Suppressor macrophage (primary cell): Measurements from ENCODE around the gene FKBP6.
"Not testable (repeated sequence)": the region's sequence is repeated elsewhere in the genome, so short reads cannot be mapped to it uniquely, and the experiment has no call there.

ENCODE experiments used
- DNase-seq, 4 experiments: peaks; one replicate each; pipeline ENCODE4 v3.0.0-alpha.2; 2020 to 2022

The FKBP6 gene

DNA sequence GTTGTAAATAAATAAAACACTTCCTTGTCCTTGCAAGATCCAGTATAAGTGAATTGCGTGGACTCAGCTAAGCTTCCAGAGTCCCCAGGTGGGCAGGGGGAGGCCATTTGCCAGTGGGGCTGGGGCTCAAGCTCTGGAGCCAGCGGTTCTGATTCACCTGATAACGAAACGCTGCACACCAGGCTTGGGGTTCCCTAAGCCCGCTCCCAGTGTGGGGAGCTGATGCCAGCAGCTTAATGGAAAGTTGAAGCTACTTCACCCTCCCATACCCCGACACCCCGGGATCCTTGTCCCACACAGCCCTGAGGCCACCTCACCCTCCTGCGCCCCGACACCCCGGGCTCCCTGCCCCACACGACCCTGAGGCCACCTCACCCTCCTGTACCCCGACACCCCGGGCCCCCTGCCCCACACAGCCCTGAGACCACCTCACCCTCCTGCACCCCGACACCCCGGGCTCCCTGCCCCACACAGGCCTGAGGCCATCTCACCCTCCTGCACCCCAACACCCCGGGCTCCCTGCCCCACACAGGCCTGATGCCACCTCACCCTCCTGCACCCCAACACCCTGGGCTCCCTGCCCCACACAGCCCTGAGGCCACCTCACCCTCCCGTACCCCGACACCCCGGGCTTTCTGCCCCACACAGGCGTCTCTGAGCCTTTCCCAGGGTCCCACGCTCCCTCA is 30.8 kb downstream of the FKBP6 start:
- DNase-seq: no peak

DNA sequence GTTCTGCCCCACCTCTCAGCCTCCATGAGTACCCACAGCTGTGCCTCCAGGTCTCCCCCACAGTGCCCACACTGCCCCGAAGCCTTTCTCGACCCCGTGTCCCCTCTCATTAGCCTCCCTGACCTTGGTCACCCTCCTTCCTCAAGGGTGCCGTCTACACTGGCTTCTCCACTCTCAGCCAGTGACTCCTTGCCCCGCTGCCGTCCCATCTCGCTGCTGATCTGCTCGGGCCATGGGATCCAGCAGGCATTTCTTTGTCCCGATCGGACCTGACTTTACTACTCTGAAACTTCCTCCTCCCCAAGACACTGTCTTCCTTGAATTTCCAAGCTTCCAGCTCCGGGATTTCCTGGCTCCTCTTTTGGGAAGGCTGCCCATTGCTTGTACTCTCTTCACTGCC is 31.3 kb downstream of the FKBP6 start:
- DNase-seq: no peak

DNA sequence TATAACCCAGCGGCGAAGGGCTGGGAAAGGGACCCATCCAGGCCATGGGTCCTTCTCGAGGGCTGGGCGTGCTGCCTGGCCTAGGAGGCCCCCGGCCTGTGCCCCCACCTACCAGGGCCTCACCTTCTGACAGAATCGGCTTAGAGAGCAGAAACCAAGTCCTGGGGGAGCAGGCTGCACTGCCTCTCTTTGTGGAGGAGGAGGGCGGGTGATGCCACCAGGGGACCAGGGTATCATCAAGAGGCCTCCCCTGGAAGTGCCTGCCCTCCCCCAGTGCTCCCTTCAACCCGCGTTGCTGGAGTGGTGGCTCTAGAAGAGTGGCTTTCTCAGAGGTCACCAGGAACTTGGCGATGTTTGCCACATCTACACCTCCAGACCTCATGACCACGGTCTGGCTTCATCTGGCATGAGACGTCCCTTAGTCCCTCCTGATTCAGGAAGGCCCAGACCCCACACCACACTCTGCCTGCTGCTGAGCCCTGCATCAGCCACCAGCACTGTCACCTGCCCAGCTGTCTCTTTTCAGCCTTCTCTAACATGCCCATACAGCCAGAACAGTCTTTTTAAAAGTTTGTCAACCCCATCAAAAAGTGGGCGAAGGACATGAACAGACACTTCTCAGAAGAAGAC is 31.9 kb downstream of the FKBP6 start:
- DNase-seq: no peak

DNA sequence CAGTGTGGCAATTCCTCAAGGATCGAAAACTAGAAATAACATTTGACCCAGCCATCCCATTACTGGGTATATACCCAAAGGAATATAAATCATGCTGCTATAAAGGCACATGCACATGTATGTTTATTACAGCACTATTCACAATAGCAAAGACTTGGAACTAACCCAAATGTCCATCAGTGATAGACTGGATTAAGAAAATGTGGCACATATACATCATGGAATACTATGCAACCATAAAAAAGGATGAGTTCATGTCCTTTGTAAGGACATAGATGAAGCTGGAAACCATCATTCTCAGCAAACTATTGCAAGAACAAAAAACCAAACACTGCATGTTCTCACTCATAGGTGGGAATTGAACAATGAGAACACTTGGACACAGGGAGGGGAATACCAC is 32.6 kb downstream of the FKBP6 start:
- not testable (repeated sequence) for DNase-seq

DNA sequence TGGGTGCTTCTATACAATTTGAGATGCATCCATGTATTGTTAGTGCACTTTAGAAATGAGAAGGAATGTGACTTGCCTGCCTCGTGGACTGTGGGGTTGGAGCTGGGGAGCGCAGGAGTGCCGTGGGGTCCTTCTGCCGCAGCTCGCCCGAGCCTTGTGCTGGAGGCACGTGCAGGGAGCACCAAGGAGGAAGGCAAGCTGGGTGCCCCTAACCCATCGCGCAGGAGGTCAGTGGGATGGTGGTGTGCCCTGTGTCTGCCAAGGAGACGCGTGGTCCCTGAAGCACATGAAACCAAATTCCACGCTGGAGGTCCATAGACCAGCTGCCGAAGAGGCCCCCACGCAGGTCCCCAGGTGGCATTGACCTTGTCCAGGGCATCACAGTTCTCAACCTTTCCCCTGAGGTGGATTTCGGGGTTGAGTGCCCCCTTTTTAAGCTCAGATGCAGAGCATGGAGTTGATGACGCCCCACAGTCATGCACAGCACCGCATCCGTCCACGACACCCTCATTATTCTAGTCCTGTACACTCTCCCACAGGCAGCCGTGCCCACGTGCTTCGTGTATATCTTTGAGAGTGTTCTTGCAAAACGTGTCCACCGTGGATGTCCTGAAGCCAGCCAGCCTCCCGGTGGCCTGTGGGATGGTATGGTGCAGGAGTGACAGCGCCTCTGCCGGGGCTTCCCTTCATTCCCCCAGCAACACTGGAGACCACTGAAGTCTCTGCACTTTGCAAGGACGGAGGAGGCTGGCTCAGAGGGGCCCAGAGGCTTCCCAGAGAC is 35.5 kb downstream of the FKBP6 start:
- DNase-seq: no peak

DNA sequence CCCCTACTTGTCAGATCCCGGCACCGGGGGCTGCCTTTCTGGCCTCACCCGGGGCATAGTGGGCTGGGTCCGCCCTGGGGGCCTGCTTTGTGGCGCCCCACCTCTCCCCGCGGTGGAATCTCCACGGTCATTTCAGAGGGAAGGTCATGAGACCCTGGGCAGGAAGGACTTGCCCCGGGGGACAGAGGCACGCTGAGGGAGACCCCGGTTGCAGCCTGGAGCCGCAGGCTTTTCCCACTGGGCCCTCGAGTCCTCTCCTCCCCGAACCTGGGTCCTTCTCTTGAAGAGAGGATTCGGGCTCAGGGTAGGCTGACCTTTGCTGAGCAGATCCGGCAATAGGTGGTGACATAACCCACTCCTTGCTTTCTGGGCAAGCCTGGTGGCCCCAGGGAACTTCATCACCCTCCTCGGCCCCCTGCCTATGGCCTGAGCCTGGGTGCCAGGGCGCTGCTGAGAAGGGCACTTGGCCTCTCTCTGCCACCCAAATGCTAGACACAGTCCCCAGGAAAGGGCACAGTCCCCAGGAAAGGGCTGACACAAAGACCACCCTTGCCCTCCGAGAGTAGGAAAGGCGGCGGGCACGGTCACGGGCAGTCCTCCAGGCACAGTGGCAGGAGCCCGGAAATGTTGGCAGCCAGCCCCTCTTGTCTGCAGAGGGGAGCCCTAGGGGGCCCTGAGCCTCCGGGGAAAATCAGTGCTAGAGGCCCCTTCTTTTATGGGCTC is 36.2 kb downstream of the FKBP6 start:
- no peak for DNase-seq

DNA sequence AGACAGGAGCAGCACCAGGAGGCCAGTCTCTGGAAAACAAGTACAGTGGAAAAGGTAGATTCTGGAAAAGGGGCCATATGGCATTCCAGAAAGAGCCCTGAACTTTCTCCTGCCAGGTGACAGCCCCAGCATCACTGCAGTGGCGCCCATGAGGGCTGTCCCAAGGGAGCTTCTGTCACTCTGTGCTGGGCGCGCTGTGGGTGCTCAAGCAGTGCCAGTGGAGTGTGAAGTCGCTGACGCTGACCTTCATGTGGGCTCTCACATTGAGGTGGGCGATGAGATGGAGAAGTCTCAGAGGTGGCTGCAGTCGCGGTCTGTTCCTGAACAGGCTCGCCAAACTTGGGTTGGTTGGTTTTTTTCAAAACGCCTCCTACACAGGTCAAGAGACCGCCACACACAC is 38.2 kb downstream of the FKBP6 start:
- no peak for DNase-seq

DNA sequence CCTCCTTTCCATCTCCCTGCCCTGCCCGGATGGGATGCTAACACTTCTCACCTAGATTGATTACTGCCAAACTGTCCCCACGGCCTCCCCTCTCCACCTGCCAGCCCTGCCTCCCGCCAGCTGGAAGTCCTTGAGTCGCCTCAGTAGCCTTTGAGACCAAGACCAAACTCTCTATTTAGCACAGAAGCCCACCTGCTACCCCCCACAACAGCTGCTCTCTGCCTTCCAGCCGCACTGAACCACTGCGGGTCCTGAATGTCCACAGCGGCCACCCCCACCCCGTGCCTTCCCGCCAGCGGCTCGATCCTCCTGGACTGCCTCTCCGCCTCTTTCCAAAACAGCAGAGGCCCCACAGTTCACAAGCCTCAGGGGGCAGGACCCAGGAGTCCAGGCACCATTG is 39.0 kb downstream of the FKBP6 start:
- DNase-seq: no peak

DNA sequence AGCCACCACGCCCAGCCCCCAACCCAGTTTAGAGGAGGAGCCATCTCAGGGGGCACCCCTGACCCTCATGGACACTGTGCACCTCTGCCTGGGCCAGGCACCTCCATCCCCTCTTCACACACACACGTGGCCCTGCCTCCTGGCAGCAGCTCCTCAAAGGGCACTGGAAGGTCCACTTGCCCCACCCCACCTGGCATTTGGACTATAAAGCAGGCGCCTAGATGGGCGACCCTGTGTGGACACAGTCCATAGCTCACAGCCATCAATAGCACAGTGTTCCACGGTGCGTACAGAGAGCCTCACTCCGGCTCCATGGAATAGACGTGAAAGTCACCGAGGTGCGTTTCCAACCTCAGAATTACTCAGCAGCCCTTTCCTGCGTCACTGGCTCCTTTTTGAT is 41.0 kb downstream of the FKBP6 start:
- DNase-seq: no peak

DNA sequence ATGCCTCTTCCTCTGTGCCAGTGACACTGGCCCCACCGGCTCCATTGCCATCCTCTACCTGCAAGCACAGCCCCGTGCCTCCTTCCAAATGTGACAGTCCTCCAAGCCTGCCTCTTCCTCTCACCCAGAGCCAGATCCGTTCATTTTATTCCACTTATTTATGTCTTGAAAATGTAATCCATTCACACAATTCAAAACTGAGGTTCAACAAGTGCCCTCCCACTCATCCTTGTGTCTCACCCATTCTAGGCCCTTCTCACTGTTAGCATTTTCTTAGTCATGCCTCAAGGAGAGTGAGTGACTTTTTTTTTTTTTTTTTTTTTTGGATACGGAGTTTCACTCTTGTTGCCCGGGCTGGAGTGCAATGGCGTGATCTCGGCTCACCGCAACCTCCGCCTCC is 41.7 kb downstream of the FKBP6 start:
- no peak for DNase-seq

DNA sequence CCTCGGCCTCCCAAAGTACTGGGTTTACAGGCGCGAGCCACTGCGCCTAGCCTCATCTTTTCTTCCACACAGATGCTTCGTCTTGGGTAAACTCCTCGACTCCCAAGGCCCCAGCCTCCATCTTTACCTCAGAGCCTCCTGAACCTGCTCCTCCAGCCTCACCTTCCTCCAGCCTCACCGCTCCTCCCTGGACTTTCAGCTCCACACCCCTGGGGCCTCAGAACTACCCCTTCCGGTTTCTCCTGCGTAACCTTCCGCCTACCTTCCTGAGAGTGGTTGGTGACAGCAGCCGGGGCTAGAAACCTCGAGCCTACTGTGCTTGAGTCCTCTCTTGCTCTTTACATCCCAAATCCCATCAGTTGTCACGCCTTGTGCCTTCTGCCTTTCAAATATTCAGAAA is 45.8 kb downstream of the FKBP6 start:
- DNase-seq: no peak

DNA sequence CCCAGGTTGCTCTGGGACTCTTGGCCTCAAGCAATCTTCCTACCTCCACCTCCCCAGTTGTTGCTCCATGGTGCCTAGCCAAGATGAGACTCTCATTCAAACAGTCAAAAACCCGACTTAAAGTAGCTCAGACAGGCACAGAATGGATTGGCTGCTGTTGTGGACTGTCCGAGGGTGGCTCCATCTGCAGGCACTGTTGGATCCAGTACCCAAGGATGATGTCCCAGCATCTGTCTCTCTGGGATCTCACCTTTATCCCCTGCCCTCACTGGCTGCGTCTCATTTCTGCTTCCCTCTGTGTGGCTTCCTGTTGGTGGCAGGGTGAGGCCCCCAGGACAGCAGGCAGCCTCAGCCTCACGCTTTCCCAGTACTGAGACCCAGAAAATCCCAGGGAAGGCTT is 48.3 kb downstream of the FKBP6 start:
- DNase-seq: not testable (repeated sequence)

DNA sequence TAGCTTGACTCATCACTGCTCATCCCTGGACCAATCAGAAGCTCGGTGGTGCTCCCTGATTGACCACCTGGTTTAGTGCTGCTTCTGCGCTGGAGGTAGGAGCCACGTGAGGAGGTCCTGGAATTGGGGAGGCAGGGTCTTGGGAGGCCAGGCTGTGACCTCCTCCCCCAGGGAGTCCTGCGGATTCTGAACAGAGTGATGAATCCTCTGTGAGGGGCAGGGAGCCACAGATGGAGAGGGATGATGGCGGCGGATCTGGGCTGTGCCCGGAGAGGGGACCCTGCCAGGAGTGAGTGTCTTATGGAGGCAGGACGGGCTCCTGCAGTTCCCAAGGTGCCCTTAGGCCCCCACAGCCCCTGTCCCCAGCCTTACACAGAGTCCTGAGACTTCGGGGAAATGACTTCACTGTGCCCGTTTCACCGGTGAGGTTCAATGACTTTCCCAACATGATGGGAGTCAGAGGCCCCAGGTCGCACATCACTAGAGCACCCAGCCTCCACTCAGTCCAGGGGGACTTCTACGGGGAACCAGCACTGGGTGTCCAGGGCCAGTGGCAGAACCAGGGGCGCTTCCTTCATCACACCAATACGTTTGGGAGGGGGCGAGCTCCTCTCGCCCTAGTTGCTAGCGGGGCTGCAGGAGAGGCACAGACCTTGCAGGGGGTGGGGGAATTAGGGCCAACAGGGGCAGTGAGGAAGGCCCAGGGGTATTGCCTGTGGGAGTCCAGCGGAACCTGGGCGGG is 48.9 kb downstream of the FKBP6 start:
- no peak for DNase-seq

DNA sequence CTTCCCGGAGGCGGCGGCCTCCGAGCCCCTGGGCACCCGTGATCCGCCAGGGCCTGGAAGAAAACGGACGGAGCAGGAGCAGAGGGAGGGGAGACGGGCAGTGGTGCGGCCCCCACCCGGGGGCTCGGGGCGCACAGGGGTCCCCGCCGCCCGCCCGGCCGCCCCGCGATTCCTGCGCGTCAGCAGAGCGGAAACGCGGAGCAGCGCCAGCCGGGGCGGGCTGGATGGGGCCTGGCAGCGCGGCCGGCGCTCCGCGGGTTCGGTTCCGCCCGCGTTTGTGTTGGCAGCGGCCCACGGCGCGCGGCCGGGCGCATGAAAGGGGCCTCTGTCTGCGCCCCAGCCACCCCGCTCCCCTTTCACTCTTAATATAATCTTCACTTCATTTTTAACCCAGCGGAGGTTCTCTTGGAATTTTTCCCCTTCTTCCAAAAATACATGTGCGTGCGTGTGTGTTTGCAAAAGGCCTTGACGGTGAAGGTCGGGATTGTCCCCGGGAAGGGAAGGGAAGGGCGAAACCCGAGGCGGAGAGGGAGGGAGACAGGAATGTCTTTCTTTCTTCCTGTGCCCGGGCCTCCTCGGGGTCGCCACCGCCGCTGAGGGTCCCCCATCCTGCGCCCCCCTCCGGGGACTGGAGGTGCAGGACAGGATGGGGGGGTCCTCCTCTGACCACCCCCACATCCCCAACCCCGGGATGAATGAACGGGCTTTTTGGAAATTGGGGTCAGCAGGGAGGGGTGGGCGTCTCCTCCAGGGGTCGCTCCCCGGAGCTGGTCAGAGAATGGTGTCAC is 49.6 kb downstream of the FKBP6 start:
- not testable (repeated sequence) for DNase-seq

DNA sequence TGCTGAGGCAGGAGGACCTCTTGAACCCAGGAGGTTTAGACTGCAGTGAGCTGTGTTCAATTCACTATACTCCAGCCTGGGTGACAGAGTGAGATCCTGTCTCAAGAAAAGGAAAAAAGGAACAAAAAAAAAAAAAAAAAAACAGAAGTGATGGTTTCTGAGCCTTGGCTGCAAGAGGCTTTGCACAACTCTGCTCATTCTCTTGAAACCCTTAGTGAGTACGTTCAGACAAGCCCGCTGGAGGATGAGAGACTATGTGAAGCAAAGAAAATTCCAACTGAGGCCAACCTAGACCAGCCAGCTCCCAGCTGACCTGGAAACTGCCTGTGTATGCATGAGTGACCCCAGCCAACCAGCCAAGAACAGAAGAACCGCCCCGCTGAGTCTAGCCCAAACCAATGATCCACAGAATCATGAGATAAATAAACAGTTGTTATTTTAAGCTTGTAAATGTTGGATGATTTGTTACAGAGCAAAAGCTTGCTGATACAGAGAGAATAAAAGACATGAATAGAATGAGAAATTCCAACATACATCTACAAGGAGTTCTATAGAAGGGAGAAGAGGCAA is 55.1 kb downstream of the FKBP6 start:
- DNase-seq: peak; percentile 14 to 67 (median 62)

DNA sequence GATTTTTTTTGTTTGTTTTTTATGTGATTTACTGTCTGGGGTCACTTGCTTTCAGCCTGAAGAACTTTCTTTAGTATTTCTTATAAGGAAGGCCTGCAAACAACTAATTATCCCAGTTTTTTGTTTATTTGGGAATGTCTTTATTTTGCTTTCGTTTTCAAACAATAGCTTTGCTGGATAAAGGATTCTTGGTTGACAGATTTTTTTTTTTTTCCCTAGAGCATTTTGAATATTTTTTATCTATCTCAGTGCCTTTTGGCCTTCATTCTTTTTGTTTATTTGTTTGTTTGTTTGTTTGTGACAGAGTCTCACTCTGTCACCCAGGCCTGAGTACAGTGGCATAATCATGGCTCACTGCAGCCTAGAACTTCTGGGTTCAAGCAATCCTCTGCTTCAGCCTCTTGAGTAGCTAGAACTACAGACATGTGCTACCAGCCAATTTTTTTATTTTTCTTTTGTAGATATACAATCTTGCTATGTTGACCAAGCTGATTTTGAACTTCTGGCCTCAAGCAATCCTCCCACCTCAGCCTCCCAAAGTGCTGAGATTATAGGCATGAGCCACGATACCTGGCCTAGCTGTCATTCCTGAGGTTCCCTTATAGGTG is 59.4 kb downstream of the FKBP6 start:
- DNase-seq: no peak

DNA sequence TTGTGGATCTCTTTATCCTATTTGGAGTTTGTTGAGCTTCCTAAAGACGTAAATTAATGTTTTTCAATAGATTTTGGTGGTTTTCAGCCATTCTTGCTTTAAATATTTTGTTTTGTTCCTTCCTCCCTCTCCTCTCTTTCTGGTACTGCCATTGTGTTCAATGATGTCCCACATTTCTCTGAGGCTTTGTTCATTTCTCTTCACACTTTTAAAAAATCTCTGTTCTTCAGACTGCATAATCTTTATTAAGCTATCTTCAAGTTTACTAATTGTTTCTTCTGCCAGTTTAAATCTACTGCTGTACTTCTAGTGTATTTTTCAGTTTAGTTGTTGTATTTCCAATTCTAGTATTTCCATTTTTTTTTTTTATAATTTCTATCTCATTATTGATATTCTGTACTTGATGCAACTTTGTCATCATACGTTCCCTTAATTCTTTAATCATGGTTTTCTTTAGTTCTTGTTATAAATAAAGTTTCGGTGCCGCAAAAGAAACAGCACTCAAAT is 60.0 kb downstream of the FKBP6 start:
- no peak for DNase-seq

DNA sequence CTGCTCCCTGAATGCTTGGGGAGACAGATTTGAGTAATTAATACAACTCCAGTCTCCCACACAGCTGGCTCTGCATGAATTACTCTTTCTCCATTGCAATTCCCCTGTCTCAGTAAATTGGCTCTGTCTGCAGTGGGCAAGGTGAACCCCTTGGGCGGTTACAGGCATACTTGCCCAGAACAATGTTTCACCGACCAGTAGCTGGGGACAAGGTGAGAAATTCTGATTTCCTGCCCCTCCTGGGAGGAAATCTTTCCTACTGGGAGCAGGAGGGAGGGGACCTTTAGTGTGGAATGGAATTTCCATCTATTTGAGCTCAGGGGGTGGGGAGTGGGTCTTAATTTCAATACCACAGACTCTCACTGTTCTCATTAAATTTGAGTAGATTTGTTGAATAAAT is 63.4 kb downstream of the FKBP6 start:
- no peak for DNase-seq

DNA sequence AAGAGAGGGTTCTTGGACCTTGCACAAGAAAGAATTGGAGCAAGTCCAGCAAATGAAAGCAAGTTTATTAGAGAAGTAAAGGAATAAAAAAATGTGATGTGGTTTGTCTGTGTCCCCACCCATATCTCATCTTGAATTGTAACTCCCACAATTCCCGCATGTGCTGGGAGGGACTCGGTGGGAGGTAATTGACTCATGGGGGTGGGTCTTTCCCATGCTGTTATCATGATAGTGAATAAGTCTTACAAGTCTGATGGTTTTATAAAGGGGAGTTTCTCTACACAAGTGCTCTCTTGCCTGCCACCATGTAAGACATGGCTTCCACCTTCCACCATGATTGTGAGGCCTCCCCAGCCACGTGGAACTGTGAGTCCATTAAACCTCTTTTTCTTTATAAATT is 66.5 kb downstream of the FKBP6 start:
- DNase-seq: no peak
